K562 (cell line): Measurements from ENCODE around the gene CCDC85C. TPM values are rescaled to one million over a fixed set of nuclear protein-coding genes. Genes with fewer than 3 reads are reported as not detected.

Source experiments
- ATF7 ChIP-seq: fragments of 450-650 bp; IDR thresholded peaks from 2 replicates; pipeline ENCODE4 v1.7.1; 2014; ENCODE audit warnings: mild to moderate bottlenecking, moderate library complexity
- E2F4 ChIP-seq: sonication (generic); formaldehyde crosslinking; IDR thresholded peaks from 2 replicates; pipeline ENCODE4 v1.8.0; 2022; ENCODE audit warnings: mild to moderate bottlenecking, low read depth, missing genetic modification reagents
- EGR1 ChIP-seq: fragments of 450-650 bp; conservative IDR thresholded peaks from 2 replicates; pipeline ENCODE4 v1.6.1; 2017; ENCODE audit warnings: mild to moderate bottlenecking
- IRF2 ChIP-seq: sonication (generic); formaldehyde crosslinking; IDR thresholded peaks from 2 replicates; pipeline ENCODE4 v1.8.1; 2022; ENCODE audit warnings: mild to moderate bottlenecking, missing genetic modification reagents
- MNT ChIP-seq, 2 experiments: fragments of 450-650 bp; conservative IDR thresholded peaks; 2 replicates each; pipeline ENCODE4 v1.6.1; 2017; ENCODE audit warnings: mild to moderate bottlenecking in 2 of 2, moderate library complexity in 2 of 2
- PCBP1 ChIP-seq: fragments of 200-400 bp; formaldehyde crosslinking; IDR thresholded peaks from 2 replicates; pipeline ENCODE4 v1.6.1; 2018; ENCODE audit warnings: mild to moderate bottlenecking, low read depth, low read length; ENCODE audit not compliant: poor library complexity, severe bottlenecking
- PHF8 ChIP-seq: fragments of 200-600 bp; sonication (generic); IDR thresholded peaks from 2 replicates; pipeline ENCODE4 v1.6.1; 2012; ENCODE audit warnings: mixed run types, mild to moderate bottlenecking, inconsistent platforms, low read length, moderate library complexity, borderline replicate concordance
- POLR2A ChIP-seq: fragments of 450-650 bp; conservative IDR thresholded peaks from 2 replicates; pipeline ENCODE4 v1.6.1; 2016
- SMARCC2 ChIP-seq: fragments of 450-650 bp; IDR thresholded peaks from 2 replicates; pipeline ENCODE4 v1.6.1; 2017; ENCODE audit warnings: antibody characterized with exemption, moderate library complexity, mild to moderate bottlenecking, low read depth
- SNRNP70 ChIP-seq: fragments of 200-400 bp; formaldehyde crosslinking; optimal IDR thresholded peaks from 2 replicates; pipeline ENCODE3; 2017; ENCODE audit warnings: low read depth, low read length
- ZNF12 ChIP-seq: sonication (generic); formaldehyde crosslinking; IDR thresholded peaks from 2 replicates; pipeline ENCODE4 v1.4.0; 2020; ENCODE audit warnings: mild to moderate bottlenecking, missing genetic modification reagents
- ZNF639 ChIP-seq, 2 experiments: fragments of 200-800 bp in 1 of 2; sonication (Bioruptor generic) in 1 of 2; sonication (generic) in 1 of 2; formaldehyde crosslinking in 1 of 2; IDR thresholded peaks in 1 of 2; conservative IDR thresholded peaks in 1 of 2; 2 replicates each; pipeline versions ENCODE4 v1.5.0 to v1.6.1; 2016 to 2020; ENCODE audit warnings: missing compliant biosample characterization in 1 of 2, missing genetic modification characterization in 1 of 2, missing genetic modification reagents in 1 of 2
- polyA plus RNA-seq, 8 experiments: library from polyadenylated mRNA; depleted of rRNA in 4 of 8; stranded (reverse) in 5 of 8; unstranded in 3 of 8; fragments of >200 nt; fragmentation: Nextera tagmentation in 2 of 8; fragmentation: Illumina TruSeq in 1 of 8; extraction: Ambion mirVana in 2 of 8; extraction: Trizol in 1 of 8; gene quantifications; 2 replicates each; pipeline versions ENCODE4 v1.2.1 to v1.2.3, GENCODE V29; 2011 to 2014; ENCODE audit warnings: inconsistent platforms in 1 of 8, missing spikeins in 1 of 8
- total RNA-seq, 7 experiments: library from RNA; depleted of rRNA in 6 of 7; stranded (reverse); fragments of >200 nt in 6 of 7; fragmentation: Illumina TruSeq in 2 of 7; extraction: Trizol in 2 of 7; gene quantifications; 2 replicates each; pipeline versions ENCODE4 v1.2.1 to v1.2.3, GENCODE V29; 2011 to 2021; ENCODE audit warnings: low replicate concordance in 1 of 7

Gene CCDC85C
- total and polyA plus RNA-seq, 9 of the 15 experiments (the other 6 are each of a cell fraction or from before 2014, with no cell fraction given) = 0.18 to 22.0 (median 6.3) TPM

GRCh38 chr14:99604766-99605298, 825 bp upstream of the CCDC85C start (continued):
- TF ChIP-seq E2F4 (CRISPR knock-in tag) (no peak), IRF2 (CRISPR knock-in tag) (no peak), POLR2A (0 out of 2 replicates have a peak, but pooled peaks have one; percentile 46), ZNF12 (CRISPR knock-in tag) (no peak), PCBP1 (peak; percentile 59), SMARCC2 (no peak), MNT (conservative IDR thresholded peaks at IDR 0.05) (0 out of 4 replicates have a peak, but pooled peaks of 1 of the 2 experiments have one; percentile 1), PHF8 (peak; percentile 49; the same call in 1 of the 2 replicates), SNRNP70 (no peak), EGR1 (0 out of 2 replicates have a peak, but pooled peaks have one; percentile 2), ZNF639 (CRISPR knock-in tag; conservative IDR thresholded peaks at IDR 0.05 in 1 of 2, IDR thresholded peaks at IDR 0.05 in 1 of 2) (peak in 1 of 2 experiments; percentile 23; a peak in 1 of 4 replicates), ATF7 (no peak)
- TF ChIP-seq, all 486 proteins: peak for 12
